ENCODE data around the gene KPRP. TPM values are rescaled to one million over a fixed set of nuclear protein-coding genes. Genes with fewer than 3 reads are reported as not detected.

KPRP gene
- total and polyA plus RNA-seq, 2 experiments from 2014 or later: not detected

DNA sequence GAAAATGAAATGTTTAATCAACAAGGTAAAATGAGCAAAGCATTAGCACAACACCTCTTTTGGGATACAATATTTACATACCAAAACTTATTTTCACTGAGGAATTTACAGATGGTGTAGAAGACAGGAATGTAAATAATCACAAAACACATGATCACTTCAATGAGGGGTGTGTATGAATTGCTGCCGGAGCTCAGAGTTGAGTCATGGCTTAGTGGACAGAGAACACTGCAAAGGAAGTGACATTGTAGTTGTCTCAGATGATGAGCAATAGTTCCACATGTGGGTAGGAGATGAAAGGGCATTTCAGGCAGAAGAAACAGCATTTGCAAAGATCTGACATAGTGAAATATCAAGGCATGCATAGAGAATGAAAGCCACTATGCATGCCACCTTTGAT, 5.6 kb upstream of the KPRP start (continued):
- no peak for TF ChIP-seq ZNF462 (CRISPR knock-in tag; IDR thresholded peaks at IDR 0.05)
- TF ChIP-seq NANOG (IDR thresholded peaks at IDR 0.05; ENCODE audit: borderline replicate concordance): no peak
- no peak for TF ChIP-seq EZH2 (IDR thresholded peaks at IDR 0.05; ENCODE audit: low read depth, unreplicated experiment)
- TF ChIP-seq STAT1 (IDR thresholded peaks at IDR 0.05; ENCODE audit: unreplicated experiment): no peak
- no peak for TF ChIP-seq JUNB (IDR thresholded peaks at IDR 0.05; ENCODE audit: unreplicated experiment)
- TF ChIP-seq POLR2AphosphoS5 (IDR thresholded peaks at IDR 0.05; ENCODE audit: low read depth): no peak
- TF ChIP-seq EZH2phosphoT487 (IDR thresholded peaks at IDR 0.05; ENCODE audit: unreplicated experiment): no peak
- no peak for TF ChIP-seq ZNF114 (CRISPR knock-in tag; IDR thresholded peaks at IDR 0.05)
- no peak for TF ChIP-seq CREB1 (CRISPR knock-in tag; IDR thresholded peaks at IDR 0.05; ENCODE audit: low read depth)
- TF ChIP-seq, protein P1, sequence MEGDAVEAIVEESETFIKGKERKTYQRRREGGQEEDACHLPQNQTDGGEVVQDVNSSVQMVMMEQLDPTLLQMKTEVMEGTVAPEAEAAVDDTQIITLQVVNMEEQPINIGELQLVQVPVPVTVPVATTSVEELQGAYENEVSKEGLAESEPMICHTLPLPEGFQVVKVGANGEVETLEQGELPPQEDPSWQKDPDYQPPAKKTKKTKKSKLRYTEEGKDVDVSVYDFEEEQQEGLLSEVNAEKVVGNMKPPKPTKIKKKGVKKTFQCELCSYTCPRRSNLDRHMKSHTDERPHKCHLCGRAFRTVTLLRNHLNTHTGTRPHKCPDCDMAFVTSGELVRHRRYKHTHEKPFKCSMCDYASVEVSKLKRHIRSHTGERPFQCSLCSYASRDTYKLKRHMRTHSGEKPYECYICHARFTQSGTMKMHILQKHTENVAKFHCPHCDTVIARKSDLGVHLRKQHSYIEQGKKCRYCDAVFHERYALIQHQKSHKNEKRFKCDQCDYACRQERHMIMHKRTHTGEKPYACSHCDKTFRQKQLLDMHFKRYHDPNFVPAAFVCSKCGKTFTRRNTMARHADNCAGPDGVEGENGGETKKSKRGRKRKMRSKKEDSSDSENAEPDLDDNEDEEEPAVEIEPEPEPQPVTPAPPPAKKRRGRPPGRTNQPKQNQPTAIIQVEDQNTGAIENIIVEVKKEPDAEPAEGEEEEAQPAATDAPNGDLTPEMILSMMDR (conservative IDR thresholded peaks at IDR 0.05; ENCODE audit: low read depth in 2 of 2): no peak
- TF ChIP-seq, protein P2, sequence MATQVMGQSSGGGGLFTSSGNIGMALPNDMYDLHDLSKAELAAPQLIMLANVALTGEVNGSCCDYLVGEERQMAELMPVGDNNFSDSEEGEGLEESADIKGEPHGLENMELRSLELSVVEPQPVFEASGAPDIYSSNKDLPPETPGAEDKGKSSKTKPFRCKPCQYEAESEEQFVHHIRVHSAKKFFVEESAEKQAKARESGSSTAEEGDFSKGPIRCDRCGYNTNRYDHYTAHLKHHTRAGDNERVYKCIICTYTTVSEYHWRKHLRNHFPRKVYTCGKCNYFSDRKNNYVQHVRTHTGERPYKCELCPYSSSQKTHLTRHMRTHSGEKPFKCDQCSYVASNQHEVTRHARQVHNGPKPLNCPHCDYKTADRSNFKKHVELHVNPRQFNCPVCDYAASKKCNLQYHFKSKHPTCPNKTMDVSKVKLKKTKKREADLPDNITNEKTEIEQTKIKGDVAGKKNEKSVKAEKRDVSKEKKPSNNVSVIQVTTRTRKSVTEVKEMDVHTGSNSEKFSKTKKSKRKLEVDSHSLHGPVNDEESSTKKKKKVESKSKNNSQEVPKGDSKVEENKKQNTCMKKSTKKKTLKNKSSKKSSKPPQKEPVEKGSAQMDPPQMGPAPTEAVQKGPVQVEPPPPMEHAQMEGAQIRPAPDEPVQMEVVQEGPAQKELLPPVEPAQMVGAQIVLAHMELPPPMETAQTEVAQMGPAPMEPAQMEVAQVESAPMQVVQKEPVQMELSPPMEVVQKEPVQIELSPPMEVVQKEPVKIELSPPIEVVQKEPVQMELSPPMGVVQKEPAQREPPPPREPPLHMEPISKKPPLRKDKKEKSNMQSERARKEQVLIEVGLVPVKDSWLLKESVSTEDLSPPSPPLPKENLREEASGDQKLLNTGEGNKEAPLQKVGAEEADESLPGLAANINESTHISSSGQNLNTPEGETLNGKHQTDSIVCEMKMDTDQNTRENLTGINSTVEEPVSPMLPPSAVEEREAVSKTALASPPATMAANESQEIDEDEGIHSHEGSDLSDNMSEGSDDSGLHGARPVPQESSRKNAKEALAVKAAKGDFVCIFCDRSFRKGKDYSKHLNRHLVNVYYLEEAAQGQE (IDR thresholded peaks at IDR 0.05; ENCODE audit: unreplicated experiment): no peak

Data from GM23338 (cell line).